ENCODE data around the gene DGKG.

DNA sequence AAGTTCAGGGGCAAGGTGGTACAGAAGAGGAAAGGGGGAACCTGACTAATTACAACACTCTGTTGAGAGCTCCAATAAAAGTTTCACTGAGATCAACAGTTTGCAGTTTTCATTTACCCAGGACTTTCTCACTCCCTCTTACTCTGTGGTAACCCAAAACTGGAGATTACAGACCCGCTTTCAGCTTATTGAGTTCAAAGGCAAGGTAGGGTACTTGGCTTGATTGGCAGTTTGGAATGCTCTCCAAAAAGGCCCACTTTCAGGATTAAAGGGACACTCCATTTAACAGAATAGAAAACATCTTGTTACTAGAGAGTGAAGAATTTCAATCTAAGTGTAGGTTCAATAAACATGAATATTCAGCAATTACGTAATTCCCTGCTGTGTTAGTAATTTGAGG lies 135.6 kb downstream of the DGKG start:
- no peak for TF ChIP-seq POLR2A (IDR thresholded peaks at IDR 0.05; ENCODE audit: low read length)
- TF ChIP-seq GATA1 (IDR thresholded peaks at IDR 0.05; ENCODE audit: low read depth, low read length) = no peak
